HG03025 (cell line): ENCODE measurements around the gene POU2F2.

Experiments used
- ATAC-seq: cut with Tn5 transposase; IDR thresholded peaks from one replicate; pipeline ENCODE4 v1.9.1; 2021; ENCODE audit warnings: mild to moderate bottlenecking, moderate library complexity; ENCODE audit not compliant: unreplicated experiment, low FRiP score

The POU2F2 gene

GRCh38 chr19:42155796-42156195 lies 23.6 kb upstream of the POU2F2 start:
- no peak for ATAC-seq

- no peak for ATAC-seq
Observed at GRCh38 chr19:42154471-42155323, 22.5 kb upstream of the POU2F2 start.

GRCh38 chr19:42153672-42154433 lies 21.6 kb upstream of the POU2F2 start:
- no peak for ATAC-seq

GRCh38 chr19:42152910-42153671 lies 20.8 kb upstream of the POU2F2 start:
- ATAC-seq = no peak

- ATAC-seq = no peak
Observed at GRCh38 chr19:42151782-42152684, 19.8 kb upstream of the POU2F2 start.

GRCh38 chr19:42150911-42151361 lies 18.7 kb upstream of the POU2F2 start:
- ATAC-seq = no peak

GRCh38 chr19:42150364-42150763 lies 18.1 kb upstream of the POU2F2 start:
- no peak for ATAC-seq

GRCh38 chr19:42149447-42150202 lies 17.4 kb upstream of the POU2F2 start:
- ATAC-seq = no peak

- no peak for ATAC-seq
Observed at GRCh38 chr19:42148266-42148665, 16.0 kb upstream of the POU2F2 start.

- ATAC-seq = no peak
Observed at GRCh38 chr19:42143341-42144234, 11.3 kb upstream of the POU2F2 start.

GRCh38 chr19:42140125-42140754 lies 8.0 kb upstream of the POU2F2 start:
- no peak for ATAC-seq

- ATAC-seq = no peak
Observed at GRCh38 chr19:42134535-42135070, 2.4 kb upstream of the POU2F2 start.

GRCh38 chr19:42132851-42133528 lies 744 bp upstream of the POU2F2 start:
- ATAC-seq = no peak

- no peak for ATAC-seq
Observed at GRCh38 chr19:42131149-42132029, 857 bp downstream of the POU2F2 start.

- ATAC-seq = no peak
Observed at GRCh38 chr19:42130254-42130573, 2.0 kb downstream of the POU2F2 start.
